Right cardiac atrium (tissue), 5 donors: Measurements from ENCODE around the gene DXO. TPM values are rescaled to one million over a fixed set of nuclear protein-coding genes. Genes with fewer than 3 reads are reported as not detected.
"Not testable (repeated sequence)": the region's sequence is repeated elsewhere in the genome, so short reads cannot be mapped to it uniquely, and the experiment has no call there.

ENCODE experiments used
- ATAC-seq, 2 donors: fragments of 200-7000 bp; cut with Tn5 transposase; one replicate each; pipeline versions ENCODE4 v1.8.0 to v1.9.1; 2020; ENCODE audit warnings: moderate library complexity in 2 of 2, mild to moderate bottlenecking in 1 of 2
- DNase-seq, 3 donors: peaks; one replicate each; pipeline ENCODE4 v3.0.0-alpha.2; 2020
- H3K27ac ChIP-seq: one replicate; pipeline ENCODE4 v1.5.1; 2013; ENCODE audit warnings: mild to moderate bottlenecking, low read length, control low read depth, moderate library complexity
- H3K27me3 ChIP-seq: one replicate; pipeline ENCODE4 v1.6.1; 2013; ENCODE audit not compliant: control insufficient read depth, insufficient read depth
- H3K4me1 ChIP-seq: one replicate; pipeline ENCODE4 v1.6.1; 2013; ENCODE audit warnings: low read length; ENCODE audit not compliant: control insufficient read depth, insufficient read depth
- H3K4me3 ChIP-seq: one replicate; pipeline ENCODE4 v1.5.1; 2013; ENCODE audit warnings: low read length, control low read depth
- H3K9me3 ChIP-seq: one replicate; pipeline ENCODE4 v1.6.1; 2013; ENCODE audit warnings: low read length; ENCODE audit not compliant: control insufficient read depth
- WGBS: extraction: QIAGEN DNeasy Blood & Tissue Kit; methylation state at CpG from one replicate; pipeline ENCODE4 v1.1.7; 2013; 5-methylcytosine and 5-hydroxymethylcytosine counted together
- intact Hi-C, 4 donors: fragments of 100-400 bp; cut with DNase I; formaldehyde crosslinking; loops; one replicate each; pipeline versions ENCODE4 v1.11.0 to v1.14.0; 2022 to 2023
- long read RNA-seq, 4 donors: library from polyadenylated mRNA; unstranded; transcript quantifications; one replicate each; pipeline ENCODE4 v2.0.0, GENCODE V29; 2020 to 2021
- polyA plus RNA-seq: library from polyadenylated mRNA; stranded (reverse); fragments of 200-250 nt; gene quantifications from one replicate; pipeline ENCODE4 v1.2.3, GENCODE V29; 2013
- total RNA-seq, 4 donors: library from RNA; stranded (reverse); fragmentation: NEBNext Ultra II Directional; extraction: Animal tissue kit (Norgen Biotek cat#: 25700); gene quantifications; one replicate each; pipeline ENCODE4 v1.2.1, GENCODE V29; 2021
- donor health status: healthy with polysubstance abuse.
- donor health status: DM: no; HTN: yes; CAD: no.
- donor health status: DM: no; HTN: no; CAD: no.
- donor health status: DM: no; HTN: yes; CAD: no; lungs with severe emphysema.
- donor health status: DM: yes; HTN: yes; CAD: no.

Gene DXO
- total RNA-seq (10 to 100 TPM; 12.0 to 17.2 (median 16.1) TPM), polyA plus RNA-seq (16.9 TPM)
- long read RNA-seq, donor 1, transcript DXO-201 (7 exons, 1,628 nt), result major isoform, 10 of 33 reads
- long read RNA-seq, donor 1, partial matches to known transcripts, result 7 of 33 reads
- long read RNA-seq, donor 1, other reads (novel, unspliced or antisense), result 10 of 33 reads
- long read RNA-seq, donor 2, transcript DXO-201 (7 exons, 1,628 nt), result major isoform, 6 of 11 reads
- long read RNA-seq, donor 2, partial matches to known transcripts, result 0 of 11 reads
- long read RNA-seq, donor 2, other reads (novel, unspliced or antisense), result 2 of 11 reads
- long read RNA-seq, donor 3, transcript DXO-201 (7 exons, 1,628 nt), result major isoform, 37 of 80 reads
- long read RNA-seq, donor 3, partial matches to known transcripts, result 3 of 80 reads
- long read RNA-seq, donor 3, other reads (novel, unspliced or antisense), result 33 of 80 reads
- long read RNA-seq, donor 4, partial matches to known transcripts, result 2 of 15 reads
- long read RNA-seq, donor 4, other reads (novel, unspliced or antisense), result 5 of 15 reads

DNA sequence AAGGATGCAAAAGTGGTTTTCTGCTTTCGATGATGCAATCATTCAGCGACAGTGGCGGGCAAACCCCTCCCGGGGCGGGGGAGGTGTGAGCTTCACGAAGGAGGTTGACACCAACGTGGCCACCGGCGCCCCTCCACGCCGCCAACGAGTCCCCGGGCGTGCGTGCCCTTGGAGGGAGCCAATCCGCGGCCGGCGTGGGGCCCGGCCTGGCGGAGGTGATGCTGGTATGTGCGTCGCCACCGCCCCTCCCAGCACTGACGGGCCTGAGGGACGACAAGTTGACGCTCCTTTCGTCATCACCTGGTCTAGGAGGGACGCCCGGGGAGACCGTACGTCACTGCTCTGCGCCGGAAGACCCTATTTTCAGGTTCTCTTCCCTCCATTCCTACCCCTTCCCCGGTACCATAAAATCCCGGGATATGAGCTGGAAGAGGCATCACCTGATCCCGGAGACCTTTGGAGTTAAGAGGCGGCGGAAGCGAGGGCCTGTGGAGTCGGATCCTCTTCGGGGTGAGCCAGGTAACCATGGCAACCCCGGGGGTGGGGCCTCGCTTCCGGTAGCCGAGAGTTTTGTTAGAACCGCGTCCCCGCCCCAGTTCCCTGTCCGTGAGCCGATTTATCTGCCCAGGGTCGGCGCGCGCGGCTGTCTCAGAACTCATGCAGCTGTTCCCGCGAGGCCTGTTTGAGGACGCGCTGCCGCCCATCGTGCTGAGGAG, at the start of gene DXO:
Gene DXO (minus strand): TSS at position 146 of the 716 bp plus-strand sequence. CDS start 463 bp downstream, outside the sequence.
- no peaks in the 10 kb centered on the region for H3K27me3 ChIP-seq
- H3K4me3 ChIP-seq, result peak within 1 kb of the TSS; percentile 71
- no peaks in the 10 kb centered on the region for H3K9me3 ChIP-seq
- H3K4me1 ChIP-seq, result peaks cover 4% of the 10 kb centered on the region
- intact Hi-C loops, result loop anchor here in 1 of 4 donors (10.0 kb wide), 1 partner anchor 1003 kb away; no protein-coding TSS in a partner anchor
- DNase-seq, result peak; percentile 97 to 99 (median 97)
- under 1% methylated on average over 62 of the region's 62 CpGs for WGBS
- ATAC-seq, result peak; percentile 94 to 96
- H3K27ac ChIP-seq, result peak within 1 kb of the TSS; percentile 90

- peak; percentile 53 to 54 for ATAC-seq
- intact Hi-C loops, result not testable (repeated sequence)
These were observed 42.6 kb upstream of the DXO start, which contains the start of gene C4B for GRCh38 chr6:32014547-32014946. C4B (plus strand) TSS chr6:32014795; CDS start chr6:32014846, 51 bp downstream.

GRCh38 chr6:32013738-32014137, 41.8 kb upstream of the DXO start:
- no CpG with 5 or more reads among the region's 5 CpGs for WGBS
- H3K4me3 ChIP-seq, H3K27me3 ChIP-seq, ATAC-seq, DNase-seq, H3K9me3 ChIP-seq, intact Hi-C loops, H3K27ac ChIP-seq, H3K4me1 ChIP-seq: not testable (repeated sequence)

More at GRCh38 chr6:32014547-32014946, 42.6 kb upstream of the DXO start, which contains the start of gene C4B:
- DNase-seq, H3K27ac ChIP-seq, H3K4me3 ChIP-seq, H3K4me1 ChIP-seq, H3K9me3 ChIP-seq, H3K27me3 ChIP-seq: not testable (repeated sequence)
- no CpG with 5 or more reads among the region's 6 CpGs for WGBS

DNA sequence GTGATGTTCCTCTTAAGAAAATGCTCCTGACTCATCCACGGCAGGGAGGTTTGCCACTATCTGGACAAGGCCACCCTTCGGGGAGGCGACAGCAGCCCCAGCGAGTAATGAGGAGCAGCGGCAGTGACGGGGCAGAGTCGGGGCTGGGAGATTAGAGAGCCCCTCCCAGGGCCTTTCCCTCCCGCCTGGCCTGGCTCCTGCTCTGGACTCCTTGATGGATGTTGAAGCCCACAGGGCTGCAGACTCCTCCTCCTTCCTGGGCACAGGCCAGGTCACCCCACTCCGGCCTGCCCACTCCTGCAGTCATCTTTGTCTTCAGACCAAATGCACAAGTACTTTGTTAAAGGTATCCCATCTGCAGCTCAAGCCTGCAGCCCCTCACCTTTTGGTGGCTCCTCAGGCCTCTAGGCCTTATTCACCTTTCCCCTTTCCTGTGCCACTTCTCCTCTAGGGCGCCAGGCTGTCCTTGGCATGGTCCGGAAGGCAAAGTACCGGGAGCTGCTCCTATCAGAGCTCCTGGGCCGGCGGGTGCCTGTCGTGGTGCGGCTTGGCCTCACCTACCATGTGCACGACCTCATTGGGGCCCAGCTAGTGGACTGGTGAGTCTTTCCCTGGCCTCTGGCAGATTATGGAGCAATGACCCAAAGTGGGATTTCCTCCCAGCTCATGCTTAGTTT, 41.1 kb upstream of the DXO start:
- intact Hi-C loops, H3K27me3 ChIP-seq, H3K9me3 ChIP-seq, H3K27ac ChIP-seq, H3K4me1 ChIP-seq, H3K4me3 ChIP-seq: not testable (repeated sequence)
- DNase-seq, result peak; percentile 51 to 71 (median 64)
- 73% methylated on average over 17 of the region's 17 CpGs for WGBS
- peak; percentile 45 to 48 for ATAC-seq

GRCh38 chr6:32010856-32011530, 39.1 kb upstream of the DXO start:
- DNase-seq, result peak in 2 of 3 donors; percentile 28 to 47
- 75% methylated on average over 15 of the region's 27 CpGs for WGBS
- H3K27me3 ChIP-seq, H3K4me1 ChIP-seq, ATAC-seq, H3K27ac ChIP-seq, H3K9me3 ChIP-seq, intact Hi-C loops, H3K4me3 ChIP-seq: not testable (repeated sequence)

- intact Hi-C loops, H3K4me3 ChIP-seq, H3K27me3 ChIP-seq, H3K9me3 ChIP-seq, ATAC-seq, H3K27ac ChIP-seq, H3K4me1 ChIP-seq: not testable (repeated sequence)
- peak in 1 of 3 donors; percentile 20 for DNase-seq
- WGBS, result 83% methylated on average over 10 of the region's 12 CpGs
These were observed 37.6 kb upstream of the DXO start for GRCh38 chr6:32009537-32009936.

DNA sequence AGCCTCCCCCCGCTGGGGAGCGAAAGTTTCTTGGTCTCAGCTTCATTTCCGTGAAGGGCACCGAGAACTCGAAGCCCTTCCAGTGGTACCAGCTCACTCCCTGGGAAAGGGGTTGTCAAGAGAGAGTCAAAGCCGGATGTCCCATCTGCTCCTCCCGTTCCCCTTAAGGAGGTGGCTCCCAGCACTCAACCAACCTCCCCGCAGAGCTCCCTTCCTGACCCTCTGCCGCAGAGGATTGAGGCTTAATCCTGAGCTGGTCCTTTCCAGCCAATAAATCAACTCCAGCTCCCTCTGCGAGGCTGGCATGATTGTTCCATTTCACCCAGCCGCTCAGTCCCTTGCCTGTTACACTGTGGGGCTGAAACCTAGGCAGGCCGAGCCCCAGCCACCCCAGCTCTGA, 36.7 kb upstream of the DXO start:
- intact Hi-C loops, H3K9me3 ChIP-seq, H3K27me3 ChIP-seq, H3K27ac ChIP-seq, ATAC-seq, H3K4me1 ChIP-seq, H3K4me3 ChIP-seq, DNase-seq: not testable (repeated sequence)
- WGBS, result 61% methylated on average over 7 of the region's 12 CpGs

GRCh38 chr6:32008037-32008436, 36.1 kb upstream of the DXO start:
- intact Hi-C loops, result not testable (repeated sequence)
- no CpG with 5 or more reads among the region's 24 CpGs for WGBS

GRCh38 chr6:32007086-32007485, 35.1 kb upstream of the DXO start:
- H3K27ac ChIP-seq, H3K4me1 ChIP-seq, ATAC-seq, H3K27me3 ChIP-seq, H3K9me3 ChIP-seq, intact Hi-C loops, H3K4me3 ChIP-seq: not testable (repeated sequence)
- DNase-seq, result peak in 1 of 3 donors; percentile 11
- WGBS, result 66% methylated on average over 12 of the region's 12 CpGs

More at GRCh38 chr6:32008037-32008436, 36.1 kb upstream of the DXO start:
- H3K27me3 ChIP-seq, H3K4me3 ChIP-seq, H3K4me1 ChIP-seq, ATAC-seq, H3K9me3 ChIP-seq, H3K27ac ChIP-seq: not testable (repeated sequence)
- peak in 1 of 3 donors; percentile 25 for DNase-seq

GRCh38 chr6:32005991-32006529, 34.1 kb upstream of the DXO start:
- H3K4me3 ChIP-seq, H3K4me1 ChIP-seq, ATAC-seq, intact Hi-C loops, H3K27ac ChIP-seq, H3K9me3 ChIP-seq, DNase-seq, H3K27me3 ChIP-seq: not testable (repeated sequence)
- 77% methylated on average over 8 of the region's 8 CpGs for WGBS
